ENCODE data around the gene GRM1. TPM values are rescaled to one million over a fixed set of nuclear protein-coding genes. Genes with fewer than 3 reads are reported as not detected.

The GRM1 gene
- total and polyA plus RNA-seq, 2 donors (not counting 3 experiments of a cell fraction or from before 2014, with no cell fraction given), result 0.07 TPM; not detected in 1

- Histone ChIP-seq H3K4me3 (replicated peaks in 1 of 3; ENCODE audit: insufficient read depth in 1 of 3, low read depth in 1 of 3, low read length in 3 of 3) (no peak overlapping the region), H3K36me3 (ENCODE audit: control insufficient read depth in 2 of 2, extremely low read depth in 1 of 2, insufficient read depth in 2 of 2, low read length in 2 of 2) (no peaks in the 10 kb centered on the region), H3K9ac (replicated peaks; ENCODE audit: extremely low read depth, insufficient read depth, low read length) (no peak overlapping the region), H3K4me1 (ENCODE audit: control insufficient read depth, extremely low read depth, insufficient read depth, low read length) (no peaks in the 10 kb centered on the region), H3K9me3 (replicated peaks; ENCODE audit: control insufficient read depth, insufficient read depth, low read length) (no peaks in the 10 kb centered on the region), H3K4me2 (ENCODE audit: insufficient read depth, low read length) (no peak overlapping the region), H4K20me1 (replicated peaks; ENCODE audit: control insufficient read depth, extremely low read depth, insufficient read depth, low read length) (no peaks in the 10 kb centered on the region), H2AFZ (ENCODE audit: low read depth, low read length) (no peak overlapping the region), H3K27ac (ENCODE audit: insufficient read depth, low read depth, low read length) (no peak overlapping the region), H3K79me2 (ENCODE audit: control insufficient read depth, insufficient read depth, low read length) (no peaks in the 10 kb centered on the region), H3K27me3 (ENCODE audit: control insufficient read depth in 2 of 2, insufficient read depth in 2 of 2, low read length in 2 of 2) (no peaks in the 10 kb centered on the region), H3K9me1 (replicated peaks; ENCODE audit: control insufficient read depth, extremely low read depth, insufficient read depth, low read length) (no peaks in the 10 kb centered on the region)
- CTCF ChIA-PET, result no interaction called here
- FAIRE-seq (no peak), DNase-seq (ENCODE audit: low read depth, low spot score) (no peak)
- BruUV-seq (replicated peaks), result no TSS peak
- no peak for TF ChIP-seq CTCF (IDR thresholded peaks at IDR 0.05; ENCODE audit: extremely low read depth in 1 of 2, insufficient read depth in 1 of 2, low read depth in 1 of 2, low read length in 2 of 2)
- TF ChIP-seq POLR2AphosphoS5 (IDR thresholded peaks at IDR 0.05; ENCODE audit: insufficient read depth, low read depth, low read length), result no peak
- TF ChIP-seq GATA2 (IDR thresholded peaks at IDR 0.05; ENCODE audit: insufficient read depth, insufficient read length, low read depth, low read length), result no peak
- no peak for TF ChIP-seq POLR2A (IDR thresholded peaks at IDR 0.05; ENCODE audit: low read depth, low read length)
- no peak for TF ChIP-seq MAX (IDR thresholded peaks at IDR 0.05; ENCODE audit: insufficient read depth, insufficient read length)
- TF ChIP-seq FOS (IDR thresholded peaks at IDR 0.05; ENCODE audit: borderline replicate concordance, insufficient read depth, low read length), result no peak
- POLR2A ChIA-PET, result no interaction called here
- intact Hi-C loops (cut with micrococcal nuclease) (no loop called here), dilution Hi-C loops (cut with MboI; ENCODE audit: extremely low pct_ligation_motif_present, low sequenced_read_pairs) (no loop called here)
Observed at GRCh38 chr6:146273490-146273889, 244.6 kb downstream of the GRM1 start.

GRCh38 chr6:146277142-146277541 lies 248.3 kb downstream of the GRM1 start:
- no peak overlapping the region for H3K4me2 ChIP-seq (ENCODE audit: insufficient read depth, low read length)
- no peak for DNase-seq (ENCODE audit: low read depth, low spot score)
- dilution Hi-C loops (cut with MboI; ENCODE audit: extremely low pct_ligation_motif_present, low sequenced_read_pairs), result no loop called here
- H3K27ac ChIP-seq (ENCODE audit: insufficient read depth, low read depth, low read length), result no peak overlapping the region
- ChIA-PET POLR2A (no interaction called here), CTCF (interaction anchor here (1.3 kb wide), 1 partner anchor 8 kb away, joined by 3 read pairs; no protein-coding TSS in a partner anchor)
- no peak for FAIRE-seq
- no peaks in the 10 kb centered on the region for H3K36me3 ChIP-seq (ENCODE audit: control insufficient read depth in 2 of 2, extremely low read depth in 1 of 2, insufficient read depth in 2 of 2, low read length in 2 of 2)
- no TSS peak for BruUV-seq (replicated peaks)
- no peaks in the 10 kb centered on the region for H3K4me1 ChIP-seq (ENCODE audit: control insufficient read depth, extremely low read depth, insufficient read depth, low read length)
- no peaks in the 10 kb centered on the region for H3K79me2 ChIP-seq (ENCODE audit: control insufficient read depth, insufficient read depth, low read length)
- no peaks in the 10 kb centered on the region for H4K20me1 ChIP-seq (replicated peaks; ENCODE audit: control insufficient read depth, extremely low read depth, insufficient read depth, low read length)
- H3K27me3 ChIP-seq (ENCODE audit: control insufficient read depth in 2 of 2, insufficient read depth in 2 of 2, low read length in 2 of 2), result no peaks in the 10 kb centered on the region
- no peak overlapping the region for H3K4me3 ChIP-seq (replicated peaks in 1 of 3; ENCODE audit: insufficient read depth in 1 of 3, low read depth in 1 of 3, low read length in 3 of 3)
- no peaks in the 10 kb centered on the region for H3K9me1 ChIP-seq (replicated peaks; ENCODE audit: control insufficient read depth, extremely low read depth, insufficient read depth, low read length)
- H2AFZ ChIP-seq (ENCODE audit: low read depth, low read length), result no peak overlapping the region
- intact Hi-C loops (cut with micrococcal nuclease), result no loop called here
- no peaks in the 10 kb centered on the region for H3K9me3 ChIP-seq (replicated peaks; ENCODE audit: control insufficient read depth, insufficient read depth, low read length)
- no peak for TF ChIP-seq POLR2A (IDR thresholded peaks at IDR 0.05; ENCODE audit: low read depth, low read length)
- TF ChIP-seq MAX (IDR thresholded peaks at IDR 0.05; ENCODE audit: insufficient read depth, insufficient read length), result no peak
- no peak for TF ChIP-seq JUN (IDR thresholded peaks at IDR 0.05; ENCODE audit: borderline replicate concordance, insufficient read depth, insufficient read length, low read depth)
- TF ChIP-seq MYC (IDR thresholded peaks at IDR 0.05; ENCODE audit: low read depth, low read length), result no peak
- no peak for TF ChIP-seq POLR2AphosphoS5 (IDR thresholded peaks at IDR 0.05; ENCODE audit: insufficient read depth, low read depth, low read length)
- no peak for TF ChIP-seq FOS (IDR thresholded peaks at IDR 0.05; ENCODE audit: borderline replicate concordance, insufficient read depth, low read length)
- no peak for TF ChIP-seq CTCF (IDR thresholded peaks at IDR 0.05; ENCODE audit: extremely low read depth in 1 of 2, insufficient read depth in 1 of 2, low read depth in 1 of 2, low read length in 2 of 2)
- no peak for TF ChIP-seq EZH2 (IDR thresholded peaks at IDR 0.05; ENCODE audit: borderline replicate concordance, low read depth, low read length, severe bottlenecking)
- TF ChIP-seq GATA2 (IDR thresholded peaks at IDR 0.05; ENCODE audit: insufficient read depth, insufficient read length, low read depth, low read length), result no peak
- H3K9ac ChIP-seq (replicated peaks; ENCODE audit: extremely low read depth, insufficient read depth, low read length), result no peak overlapping the region

Measured in endothelial cell of umbilical vein (primary cell).